ENCODE measurements around the gene SNX27. TPM values are rescaled to one million over a fixed set of nuclear protein-coding genes. Genes with fewer than 3 reads are reported as not detected.
"Not testable (repeated sequence)": the region's sequence is repeated elsewhere in the genome, so short reads cannot be mapped to it uniquely, and the experiment has no call there.

SNX27 gene
- total and polyA plus RNA-seq, 2 experiments from 2014 or later, result 40.6 to 59.7 TPM

- Histone ChIP-seq H3K4me1 (ENCODE audit: insufficient read depth) (no peaks in the 10 kb centered on the region), H3K27me3 (ENCODE audit: insufficient read depth) (no peaks in the 10 kb centered on the region), H3K4me3 (no peak overlapping the region), H3K27ac (ENCODE audit: low read depth) (no peak overlapping the region), H4K20me1 (replicated peaks; ENCODE audit: insufficient read depth) (no peaks in the 10 kb centered on the region), H3K4me2 (no peak overlapping the region), H3K9me2 (ENCODE audit: insufficient read depth) (no peaks in the 10 kb centered on the region), H3K79me2 (replicated peaks; ENCODE audit: insufficient read depth) (no peaks in the 10 kb centered on the region), H2AFZ (no peak overlapping the region), H3K36me3 (ENCODE audit: insufficient read depth) (no peaks in the 10 kb centered on the region), H3F3A (replicated peaks; ENCODE audit: low read depth) (no peaks in the 10 kb centered on the region)
- Mint-ChIP-seq H3K36me3 (ENCODE audit: low read depth) (peaks cover 2% of the 10 kb centered on the region; the same call in 1 of the 3 replicates), H3K9me3 (no peaks in the 10 kb centered on the region), H3K4me3 (no peak overlapping the region), H3K4me1 (no peaks in the 10 kb centered on the region), H3K27ac (no peak overlapping the region), H3K27me3 (ENCODE audit: insufficient read depth, low read depth, poor library complexity) (no peaks in the 10 kb centered on the region)
- no peak for DNase-seq (ENCODE audit: low spot score)
- TF ChIP-seq ZNF114 (CRISPR knock-in tag; IDR thresholded peaks at IDR 0.05), result no peak
- no peak for TF ChIP-seq CREB1 (CRISPR knock-in tag; IDR thresholded peaks at IDR 0.05; ENCODE audit: low read depth)
- TF ChIP-seq ETS1 (IDR thresholded peaks at IDR 0.05), result no peak
- TF ChIP-seq NANOG (IDR thresholded peaks at IDR 0.05; ENCODE audit: borderline replicate concordance), result no peak
- no peak for ATAC-seq
These were observed 70.1 kb downstream of the SNX27 start for GRCh38 chr1:151681923-151682322.

- DNase-seq (ENCODE audit: low spot score); H3F3A ChIP-seq (replicated peaks; ENCODE audit: low read depth); H3K4me3 ChIP-seq; H2AFZ ChIP-seq; H3K9me3 Mint-ChIP-seq; H4K20me1 ChIP-seq (replicated peaks; ENCODE audit: insufficient read depth); H3K27ac Mint-ChIP-seq; H3K79me2 ChIP-seq (replicated peaks; ENCODE audit: insufficient read depth); H3K4me1 ChIP-seq (ENCODE audit: insufficient read depth); H3K27me3 Mint-ChIP-seq (ENCODE audit: insufficient read depth, low read depth, poor library complexity); H3K4me2 ChIP-seq; H3K36me3 Mint-ChIP-seq (ENCODE audit: low read depth); H3K9me2 ChIP-seq (ENCODE audit: insufficient read depth); H3K4me3 Mint-ChIP-seq; H3K36me3 ChIP-seq (ENCODE audit: insufficient read depth); ATAC-seq; H3K27me3 ChIP-seq (ENCODE audit: insufficient read depth); H3K4me1 Mint-ChIP-seq; H3K27ac ChIP-seq (ENCODE audit: low read depth): not testable (repeated sequence)
These were observed 71.1 kb downstream of the SNX27 start for GRCh38 chr1:151682901-151683300.

DNA sequence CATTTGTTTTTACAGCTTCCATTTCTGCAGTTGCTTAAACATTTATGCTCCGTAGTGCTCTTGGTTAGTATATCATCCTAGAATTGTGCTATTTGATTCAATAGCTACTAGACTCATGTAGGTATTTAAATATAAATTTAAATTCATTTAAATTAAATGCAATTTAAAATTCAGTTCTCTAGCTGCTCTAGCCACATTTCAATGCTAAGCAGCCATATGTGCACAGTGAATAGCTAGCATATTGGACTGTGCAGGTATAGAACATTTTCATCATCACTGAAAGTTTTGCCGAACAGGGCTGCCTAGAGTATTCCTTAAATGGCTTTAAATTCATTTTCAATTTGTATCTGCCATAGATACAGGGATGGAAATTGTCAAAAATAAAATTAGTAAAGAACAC, 72.3 kb downstream of the SNX27 start:
- Histone ChIP-seq H3K9me2 (ENCODE audit: insufficient read depth) (no peaks in the 10 kb centered on the region), H3K4me2 (no peak overlapping the region), H4K20me1 (replicated peaks; ENCODE audit: insufficient read depth) (no peaks in the 10 kb centered on the region), H3K4me3 (no peak overlapping the region), H3K79me2 (replicated peaks; ENCODE audit: insufficient read depth) (no peaks in the 10 kb centered on the region), H2AFZ (no peak overlapping the region), H3K4me1 (ENCODE audit: insufficient read depth) (no peaks in the 10 kb centered on the region), H3K27me3 (ENCODE audit: insufficient read depth) (no peaks in the 10 kb centered on the region), H3F3A (replicated peaks; ENCODE audit: low read depth) (no peaks in the 10 kb centered on the region), H3K27ac (ENCODE audit: low read depth) (no peak overlapping the region), H3K36me3 (ENCODE audit: insufficient read depth) (no peaks in the 10 kb centered on the region)
- H3K9me3 Mint-ChIP-seq, result no peaks in the 10 kb centered on the region
- H3K27me3 Mint-ChIP-seq (ENCODE audit: insufficient read depth, low read depth, poor library complexity), result no peaks in the 10 kb centered on the region
- no peak overlapping the region for H3K27ac Mint-ChIP-seq
- H3K36me3 Mint-ChIP-seq (ENCODE audit: low read depth), result peaks cover 2% of the 10 kb centered on the region; the same call in 1 of the 3 replicates
- no peaks in the 10 kb centered on the region for H3K4me1 Mint-ChIP-seq
- ATAC-seq (no peak), DNase-seq (ENCODE audit: low spot score) (no peak)
- no peak overlapping the region for H3K4me3 Mint-ChIP-seq
- TF ChIP-seq JUNB (IDR thresholded peaks at IDR 0.05; ENCODE audit: unreplicated experiment), result no peak
- TF ChIP-seq ZNF331 (CRISPR knock-in tag; IDR thresholded peaks at IDR 0.05; ENCODE audit: low read depth), result no peak
- TF ChIP-seq CTCF (conservative IDR thresholded peaks at IDR 0.05; ENCODE audit: low read depth in 2 of 2), result no peak
- TF ChIP-seq NANOG (IDR thresholded peaks at IDR 0.05; ENCODE audit: borderline replicate concordance), result no peak
- TF ChIP-seq, protein P1, sequence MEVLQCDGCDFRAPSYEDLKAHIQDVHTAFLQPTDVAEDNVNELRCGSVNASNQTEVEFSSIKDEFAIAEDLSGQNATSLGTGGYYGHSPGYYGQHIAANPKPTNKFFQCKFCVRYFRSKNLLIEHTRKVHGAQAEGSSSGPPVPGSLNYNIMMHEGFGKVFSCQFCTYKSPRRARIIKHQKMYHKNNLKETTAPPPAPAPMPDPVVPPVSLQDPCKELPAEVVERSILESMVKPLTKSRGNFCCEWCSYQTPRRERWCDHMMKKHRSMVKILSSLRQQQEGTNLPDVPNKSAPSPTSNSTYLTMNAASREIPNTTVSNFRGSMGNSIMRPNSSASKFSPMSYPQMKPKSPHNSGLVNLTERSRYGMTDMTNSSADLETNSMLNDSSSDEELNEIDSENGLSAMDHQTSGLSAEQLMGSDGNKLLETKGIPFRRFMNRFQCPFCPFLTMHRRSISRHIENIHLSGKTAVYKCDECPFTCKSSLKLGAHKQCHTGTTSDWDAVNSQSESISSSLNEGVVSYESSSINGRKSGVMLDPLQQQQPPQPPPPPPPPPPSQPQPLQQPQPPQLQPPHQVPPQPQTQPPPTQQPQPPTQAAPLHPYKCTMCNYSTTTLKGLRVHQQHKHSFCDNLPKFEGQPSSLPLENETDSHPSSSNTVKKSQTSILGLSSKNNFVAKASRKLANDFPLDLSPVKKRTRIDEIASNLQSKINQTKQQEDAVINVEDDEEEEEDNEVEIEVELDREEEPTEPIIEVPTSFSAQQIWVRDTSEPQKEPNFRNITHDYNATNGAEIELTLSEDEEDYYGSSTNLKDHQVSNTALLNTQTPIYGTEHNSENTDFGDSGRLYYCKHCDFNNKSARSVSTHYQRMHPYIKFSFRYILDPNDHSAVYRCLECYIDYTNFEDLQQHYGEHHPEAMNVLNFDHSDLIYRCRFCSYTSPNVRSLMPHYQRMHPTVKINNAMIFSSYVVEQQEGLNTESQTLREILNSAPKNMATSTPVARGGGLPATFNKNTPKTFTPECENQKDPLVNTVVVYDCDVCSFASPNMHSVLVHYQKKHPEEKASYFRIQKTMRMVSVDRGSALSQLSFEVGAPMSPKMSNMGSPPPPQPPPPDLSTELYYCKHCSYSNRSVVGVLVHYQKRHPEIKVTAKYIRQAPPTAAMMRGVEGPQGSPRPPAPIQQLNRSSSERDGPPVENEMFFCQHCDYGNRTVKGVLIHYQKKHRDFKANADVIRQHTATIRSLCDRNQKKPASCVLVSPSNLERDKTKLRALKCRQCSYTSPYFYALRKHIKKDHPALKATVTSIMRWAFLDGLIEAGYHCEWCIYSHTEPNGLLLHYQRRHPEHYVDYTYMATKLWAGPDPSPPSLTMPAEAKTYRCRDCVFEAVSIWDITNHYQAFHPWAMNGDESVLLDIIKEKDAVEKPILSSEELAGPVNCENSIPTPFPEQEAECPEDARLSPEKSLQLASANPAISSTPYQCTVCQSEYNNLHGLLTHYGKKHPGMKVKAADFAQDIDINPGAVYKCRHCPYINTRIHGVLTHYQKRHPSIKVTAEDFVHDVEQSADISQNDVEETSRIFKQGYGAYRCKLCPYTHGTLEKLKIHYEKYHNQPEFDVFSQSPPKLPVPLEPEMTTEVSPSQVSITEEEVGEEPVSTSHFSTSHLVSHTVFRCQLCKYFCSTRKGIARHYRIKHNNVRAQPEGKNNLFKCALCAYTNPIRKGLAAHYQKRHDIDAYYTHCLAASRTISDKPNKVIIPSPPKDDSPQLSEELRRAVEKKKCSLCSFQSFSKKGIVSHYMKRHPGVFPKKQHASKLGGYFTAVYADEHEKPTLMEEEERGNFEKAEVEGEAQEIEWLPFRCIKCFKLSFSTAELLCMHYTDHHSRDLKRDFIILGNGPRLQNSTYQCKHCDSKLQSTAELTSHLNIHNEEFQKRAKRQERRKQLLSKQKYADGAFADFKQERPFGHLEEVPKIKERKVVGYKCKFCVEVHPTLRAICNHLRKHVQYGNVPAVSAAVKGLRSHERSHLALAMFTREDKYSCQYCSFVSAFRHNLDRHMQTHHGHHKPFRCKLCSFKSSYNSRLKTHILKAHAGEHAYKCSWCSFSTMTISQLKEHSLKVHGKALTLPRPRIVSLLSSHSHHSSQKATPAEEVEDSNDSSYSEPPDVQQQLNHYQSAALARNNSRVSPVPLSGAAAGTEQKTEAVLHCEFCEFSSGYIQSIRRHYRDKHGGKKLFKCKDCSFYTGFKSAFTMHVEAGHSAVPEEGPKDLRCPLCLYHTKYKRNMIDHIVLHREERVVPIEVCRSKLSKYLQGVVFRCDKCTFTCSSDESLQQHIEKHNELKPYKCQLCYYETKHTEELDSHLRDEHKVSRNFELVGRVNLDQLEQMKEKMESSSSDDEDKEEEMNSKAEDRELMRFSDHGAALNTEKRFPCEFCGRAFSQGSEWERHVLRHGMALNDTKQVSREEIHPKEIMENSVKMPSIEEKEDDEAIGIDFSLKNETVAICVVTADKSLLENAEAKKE (CRISPR knock-in tag; IDR thresholded peaks at IDR 0.05), result no peak
- TF ChIP-seq STAT1 (IDR thresholded peaks at IDR 0.05; ENCODE audit: unreplicated experiment), result no peak
